ENCODE data around the gene NFYA. TPM values are rescaled to one million over a fixed set of nuclear protein-coding genes. Genes with fewer than 3 reads are reported as not detected.

NFYA gene
- total and polyA plus RNA-seq, 2 of the 13 experiments (the other 11 are each of a cell fraction or from before 2014, with no cell fraction given) = 16.0 to 22.9 TPM

GRCh38 chr6:41027799-41028560 lies 44.8 kb upstream of the NFYA start (continued):
- no peak for TF ChIP-seq ZNF710 (CRISPR knock-in tag; IDR thresholded peaks at IDR 0.05; ENCODE audit: borderline replicate concordance)
- no peak for TF ChIP-seq PAF1 (CRISPR knock-in tag; IDR thresholded peaks at IDR 0.05)
- TF ChIP-seq ZNF740 (CRISPR knock-in tag; IDR thresholded peaks at IDR 0.05) = no peak
- TF ChIP-seq HBP1 (CRISPR knock-in tag; IDR thresholded peaks at IDR 0.05; ENCODE audit: low read depth) = no peak
- TF ChIP-seq KDM3A (CRISPR knock-in tag; IDR thresholded peaks at IDR 0.05; ENCODE audit: low read depth) = peak; percentile 78; the same call in 1 of the 2 replicates
- TF ChIP-seq ZNF460 (CRISPR knock-in tag; IDR thresholded peaks at IDR 0.05; ENCODE audit: borderline replicate concordance) = no peak
- no peak for TF ChIP-seq ZNF879 (CRISPR knock-in tag; IDR thresholded peaks at IDR 0.05)
- TF ChIP-seq NCOA5 (CRISPR knock-in tag; IDR thresholded peaks at IDR 0.05) = no peak
- TF ChIP-seq IKZF5 (CRISPR knock-in tag; IDR thresholded peaks at IDR 0.05) = no peak
- no peak for TF ChIP-seq PCBP1 (IDR thresholded peaks at IDR 0.05; ENCODE audit: borderline replicate concordance, low read depth, low read length)
- TF ChIP-seq YY1 (IDR thresholded peaks at IDR 0.05; ENCODE audit: insufficient read depth, insufficient replicate concordance, low read depth, low read length) = peak; percentile 65
- no peak for TF ChIP-seq ZBTB40 (IDR thresholded peaks at IDR 0.05)
- 0 out of 2 replicates have a peak, but pooled peaks have one; percentile 40 for TF ChIP-seq ZBTB40 (CRISPR knock-in tag; IDR thresholded peaks at IDR 0.05)
